ENCODE measurements around the gene INHBB.

DNA sequence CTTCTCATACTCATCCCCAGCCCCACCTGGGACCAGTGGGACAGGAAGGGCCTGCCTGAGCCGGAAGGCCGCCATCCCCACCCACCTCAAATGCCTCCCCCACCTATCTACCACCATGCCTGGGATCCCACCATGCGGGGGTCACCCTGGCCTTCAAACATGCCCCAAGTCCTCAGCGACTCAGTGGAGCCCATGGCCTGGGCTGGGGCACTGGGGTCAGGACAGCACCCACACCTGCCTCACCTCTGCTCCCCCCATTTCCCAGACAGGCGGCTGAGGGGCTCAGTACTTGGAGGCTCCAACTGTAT, 7.6 kb downstream of the INHBB start:
- TF ChIP-seq, protein P1, sequence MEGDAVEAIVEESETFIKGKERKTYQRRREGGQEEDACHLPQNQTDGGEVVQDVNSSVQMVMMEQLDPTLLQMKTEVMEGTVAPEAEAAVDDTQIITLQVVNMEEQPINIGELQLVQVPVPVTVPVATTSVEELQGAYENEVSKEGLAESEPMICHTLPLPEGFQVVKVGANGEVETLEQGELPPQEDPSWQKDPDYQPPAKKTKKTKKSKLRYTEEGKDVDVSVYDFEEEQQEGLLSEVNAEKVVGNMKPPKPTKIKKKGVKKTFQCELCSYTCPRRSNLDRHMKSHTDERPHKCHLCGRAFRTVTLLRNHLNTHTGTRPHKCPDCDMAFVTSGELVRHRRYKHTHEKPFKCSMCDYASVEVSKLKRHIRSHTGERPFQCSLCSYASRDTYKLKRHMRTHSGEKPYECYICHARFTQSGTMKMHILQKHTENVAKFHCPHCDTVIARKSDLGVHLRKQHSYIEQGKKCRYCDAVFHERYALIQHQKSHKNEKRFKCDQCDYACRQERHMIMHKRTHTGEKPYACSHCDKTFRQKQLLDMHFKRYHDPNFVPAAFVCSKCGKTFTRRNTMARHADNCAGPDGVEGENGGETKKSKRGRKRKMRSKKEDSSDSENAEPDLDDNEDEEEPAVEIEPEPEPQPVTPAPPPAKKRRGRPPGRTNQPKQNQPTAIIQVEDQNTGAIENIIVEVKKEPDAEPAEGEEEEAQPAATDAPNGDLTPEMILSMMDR (IDR thresholded peaks at IDR 0.05; ENCODE audit: poor library complexity, severe bottlenecking): no peak
- TF ChIP-seq POLR2AphosphoS5 (IDR thresholded peaks at IDR 0.05) (no peak), EP300 (conservative IDR thresholded peaks at IDR 0.05; ENCODE audit: poor library complexity, severe bottlenecking) (no peak), SMC3 (conservative IDR thresholded peaks at IDR 0.05; ENCODE audit: poor library complexity) (no peak), TAF1 (IDR thresholded peaks at IDR 0.05; ENCODE audit: low read depth) (no peak), EZH2 (IDR thresholded peaks at IDR 0.05; ENCODE audit: borderline replicate concordance, insufficient read depth, low read length, poor library complexity, severe bottlenecking) (no peak), REST (IDR thresholded peaks at IDR 0.05; ENCODE audit: borderline replicate concordance) (no peak), MXI1 (conservative IDR thresholded peaks at IDR 0.05; ENCODE audit: poor library complexity, severe bottlenecking) (no peak)

Measured in neural cell (in vitro differentiated cells).